ENCODE data around the gene MAPK12. TPM values are rescaled to one million over a fixed set of nuclear protein-coding genes. Genes with fewer than 3 reads are reported as not detected.

Gene MAPK12
- polyA plus RNA-seq, 1 donor from 2014 or later = 36.7 TPM

GRCh38 chr22:50289942-50290630, 28.6 kb upstream of the MAPK12 start:
- H2AFZ ChIP-seq (ENCODE audit: low read depth, low read length) = no peak overlapping the region
- H4K20me1 ChIP-seq (ENCODE audit: insufficient read depth) = peaks cover 9% of the 10 kb centered on the region
- TF ChIP-seq CTCF (IDR thresholded peaks at IDR 0.05; ENCODE audit: poor library complexity, severe bottlenecking) (no peak), REST (IDR thresholded peaks at IDR 0.05; ENCODE audit: borderline replicate concordance) (no peak), RAD21 (conservative IDR thresholded peaks at IDR 0.05) (no peak), MXI1 (conservative IDR thresholded peaks at IDR 0.05; ENCODE audit: poor library complexity, severe bottlenecking) (no peak)
- no peaks in the 10 kb centered on the region for H3K9me2 ChIP-seq (ENCODE audit: insufficient read depth, low read length)
- H3K4me2 ChIP-seq (ENCODE audit: low read length) = no peak overlapping the region
- H3K36me3 ChIP-seq (ENCODE audit: insufficient read depth, low read length) = no peaks in the 10 kb centered on the region
- H3K27ac ChIP-seq (ENCODE audit: low read length) = no peak overlapping the region
- H3K79me2 ChIP-seq (replicated peaks; ENCODE audit: insufficient read depth, low read length) = peaks cover 13% of the 10 kb centered on the region
- H3K9me3 ChIP-seq (ENCODE audit: low read length) = no peaks in the 10 kb centered on the region
- no peaks in the 10 kb centered on the region for H3K27me3 ChIP-seq (ENCODE audit: insufficient read depth, low read depth, low read length)
- no peaks in the 10 kb centered on the region for H3F3A ChIP-seq (ENCODE audit: insufficient read depth, low read length, poor library complexity, severe bottlenecking)
- no peak overlapping the region for H3K4me3 ChIP-seq (ENCODE audit: low read length)
- no peak overlapping the region for H3K9ac ChIP-seq (ENCODE audit: low read length)

GRCh38 chr22:50289151-50289941, 27.9 kb upstream of the MAPK12 start:
- Histone ChIP-seq H3K27me3 (ENCODE audit: insufficient read depth, low read depth, low read length) (no peaks in the 10 kb centered on the region), H3K27ac (ENCODE audit: low read length) (no peak overlapping the region), H3K79me2 (replicated peaks; ENCODE audit: insufficient read depth, low read length) (peaks cover 13% of the 10 kb centered on the region), H3K9me3 (ENCODE audit: low read length) (no peaks in the 10 kb centered on the region), H3F3A (ENCODE audit: insufficient read depth, low read length, poor library complexity, severe bottlenecking) (no peaks in the 10 kb centered on the region), H4K20me1 (ENCODE audit: insufficient read depth) (peaks cover 9% of the 10 kb centered on the region), H3K4me3 (ENCODE audit: low read length) (no peak overlapping the region), H2AFZ (ENCODE audit: low read depth, low read length) (no peak overlapping the region), H3K36me3 (ENCODE audit: insufficient read depth, low read length) (no peaks in the 10 kb centered on the region), H3K9ac (ENCODE audit: low read length) (no peak overlapping the region), H3K9me2 (ENCODE audit: insufficient read depth, low read length) (no peaks in the 10 kb centered on the region), H3K4me2 (ENCODE audit: low read length) (no peak overlapping the region)
- TF ChIP-seq EP300 (conservative IDR thresholded peaks at IDR 0.05; ENCODE audit: poor library complexity, severe bottlenecking) = no peak
- TF ChIP-seq POLR2AphosphoS5 (IDR thresholded peaks at IDR 0.05) = no peak

- H4K20me1 ChIP-seq (ENCODE audit: insufficient read depth) = peaks cover 3% of the 10 kb centered on the region
- peaks cover 10% of the 10 kb centered on the region for H3K79me2 ChIP-seq (replicated peaks; ENCODE audit: insufficient read depth, low read length)
- H3K9me2 ChIP-seq (ENCODE audit: insufficient read depth, low read length) = no peaks in the 10 kb centered on the region
- no peak overlapping the region for H3K4me3 ChIP-seq (ENCODE audit: low read length)
- H3K9me3 ChIP-seq (ENCODE audit: low read length) = no peaks in the 10 kb centered on the region
- no peak overlapping the region for H3K4me2 ChIP-seq (ENCODE audit: low read length)
- H3K27ac ChIP-seq (ENCODE audit: low read length) = no peak overlapping the region
- no peaks in the 10 kb centered on the region for H3K36me3 ChIP-seq (ENCODE audit: insufficient read depth, low read length)
- H3K27me3 ChIP-seq (ENCODE audit: insufficient read depth, low read depth, low read length) = no peaks in the 10 kb centered on the region
- H3F3A ChIP-seq (ENCODE audit: insufficient read depth, low read length, poor library complexity, severe bottlenecking) = no peaks in the 10 kb centered on the region
- no peak overlapping the region for H2AFZ ChIP-seq (ENCODE audit: low read depth, low read length)
- TF ChIP-seq MXI1 (conservative IDR thresholded peaks at IDR 0.05; ENCODE audit: poor library complexity, severe bottlenecking) (no peak), TAF1 (IDR thresholded peaks at IDR 0.05; ENCODE audit: low read depth) (no peak), EZH2 (IDR thresholded peaks at IDR 0.05; ENCODE audit: borderline replicate concordance, insufficient read depth, low read length, poor library complexity, severe bottlenecking) (no peak), RAD21 (conservative IDR thresholded peaks at IDR 0.05) (no peak), CTCF (IDR thresholded peaks at IDR 0.05; ENCODE audit: poor library complexity, severe bottlenecking) (no peak)
- no peak overlapping the region for H3K9ac ChIP-seq (ENCODE audit: low read length)
Measured at GRCh38 chr22:50287731-50288130, 26.2 kb upstream of the MAPK12 start.
